Loucy (cell line): ENCODE results near the gene POFUT2.

Experiments
- H2AFZ ChIP-seq: fragments of 200-600 bp; sonication (generic); 2 replicates; pipeline ENCODE4 v1.6.0; 2016; ENCODE audit warnings: antibody characterized with exemption, mild to moderate bottlenecking, low read length, moderate library complexity
- H3F3A ChIP-seq: fragments of 200-600 bp; 2 replicates; pipeline ENCODE4 v1.6.0; 2016; ENCODE audit warnings: antibody characterized with exemption, low read depth, mild to moderate bottlenecking
- H3K27me3 ChIP-seq: fragments of 200-600 bp; sonication (generic); 2 replicates; pipeline ENCODE4 v1.6.1; 2014; ENCODE audit warnings: low read length, mild to moderate bottlenecking; ENCODE audit not compliant: insufficient read depth, poor library complexity, severe bottlenecking
- H3K36me3 ChIP-seq: fragments of 200-600 bp; sonication (generic); 2 replicates; pipeline ENCODE4 v1.6.1; 2016; ENCODE audit warnings: low read length; ENCODE audit not compliant: insufficient read depth
- H3K4me1 ChIP-seq: fragments of 200-600 bp; sonication (generic); 2 replicates; pipeline ENCODE4 v1.5.1; 2014; ENCODE audit warnings: low read length, mild to moderate bottlenecking; ENCODE audit not compliant: insufficient read depth, poor library complexity, severe bottlenecking
- H3K4me2 ChIP-seq: fragments of 200-600 bp; sonication (generic); 2 replicates; pipeline ENCODE4 v1.6.0; 2014; ENCODE audit warnings: antibody characterized with exemption, low read length, low read depth, mild to moderate bottlenecking; ENCODE audit not compliant: poor library complexity, severe bottlenecking
- H3K4me3 ChIP-seq: fragments of 200-600 bp; sonication (generic); 2 replicates; pipeline ENCODE4 v1.5.1; 2014; ENCODE audit warnings: low read length, mild to moderate bottlenecking, mixed read lengths; ENCODE audit not compliant: poor library complexity, severe bottlenecking
- H3K79me2 ChIP-seq: fragments of 200-600 bp; sonication (generic); 2 replicates; pipeline ENCODE4 v1.6.1; 2014; ENCODE audit warnings: low read length; ENCODE audit not compliant: insufficient read depth
- H3K9ac ChIP-seq: fragments of 200-600 bp; sonication (generic); 2 replicates; pipeline ENCODE4 v1.6.0; 2014; ENCODE audit warnings: mild to moderate bottlenecking, low read depth, low read length, moderate library complexity; ENCODE audit not compliant: poor library complexity, severe bottlenecking
- H3K9me2 ChIP-seq: fragments of 200-600 bp; sonication (generic); replicated peaks from 2 replicates; pipeline ENCODE4 v1.6.1; 2016; ENCODE audit warnings: low read depth, low read length, mixed read lengths
- H3K9me3 ChIP-seq: fragments of 200-600 bp; sonication (generic); 2 replicates; pipeline ENCODE4 v1.6.1; 2014; ENCODE audit warnings: mild to moderate bottlenecking, antibody characterized with exemption, low read length, low read depth; ENCODE audit not compliant: insufficient read depth
- H4K20me1 ChIP-seq: fragments of 200-600 bp; sonication (generic); 2 replicates; pipeline ENCODE4 v1.6.0; 2014; ENCODE audit warnings: antibody characterized with exemption, low read length, mild to moderate bottlenecking; ENCODE audit not compliant: insufficient read depth, poor library complexity, severe bottlenecking
- EZH2phosphoT487 ChIP-seq: fragments of 200-600 bp; IDR thresholded peaks from 2 replicates; pipeline ENCODE4 v1.6.1; 2018; ENCODE audit warnings: antibody characterized with exemption, mild to moderate bottlenecking, moderate library complexity, borderline replicate concordance
- TF ChIP-seq, protein P1 (sequence below): fragments of 200-600 bp; sonication (generic); conservative IDR thresholded peaks from 2 replicates; pipeline ENCODE4 v1.5.1; 2014; ENCODE audit warnings: mild to moderate bottlenecking, antibody characterized with exemption, low read length

POFUT2 gene

GRCh38 chr21:45286671-45287437 is 841 bp downstream of the POFUT2 start:
- Histone ChIP-seq H3K4me1 (peaks cover 5% of the 10 kb centered on the region), H4K20me1 (peaks cover 3% of the 10 kb centered on the region), H3K4me2 (peak overlapping the region; percentile 65), H3K36me3 (no peaks in the 10 kb centered on the region), H3K79me2 (peaks cover 11% of the 10 kb centered on the region; the same call in 1 of the 2 replicates), H3K9ac (peak overlapping the region; percentile 79), H3K27me3 (no peaks in the 10 kb centered on the region), H3K4me3 (peak overlapping the region; percentile 98), H3K9me3 (no peaks in the 10 kb centered on the region), H3K9me2 (no peaks in the 10 kb centered on the region), H3F3A (no peaks in the 10 kb centered on the region), H2AFZ (no peak overlapping the region)
- TF ChIP-seq EZH2phosphoT487, result no peak
- TF ChIP-seq, protein P1, sequence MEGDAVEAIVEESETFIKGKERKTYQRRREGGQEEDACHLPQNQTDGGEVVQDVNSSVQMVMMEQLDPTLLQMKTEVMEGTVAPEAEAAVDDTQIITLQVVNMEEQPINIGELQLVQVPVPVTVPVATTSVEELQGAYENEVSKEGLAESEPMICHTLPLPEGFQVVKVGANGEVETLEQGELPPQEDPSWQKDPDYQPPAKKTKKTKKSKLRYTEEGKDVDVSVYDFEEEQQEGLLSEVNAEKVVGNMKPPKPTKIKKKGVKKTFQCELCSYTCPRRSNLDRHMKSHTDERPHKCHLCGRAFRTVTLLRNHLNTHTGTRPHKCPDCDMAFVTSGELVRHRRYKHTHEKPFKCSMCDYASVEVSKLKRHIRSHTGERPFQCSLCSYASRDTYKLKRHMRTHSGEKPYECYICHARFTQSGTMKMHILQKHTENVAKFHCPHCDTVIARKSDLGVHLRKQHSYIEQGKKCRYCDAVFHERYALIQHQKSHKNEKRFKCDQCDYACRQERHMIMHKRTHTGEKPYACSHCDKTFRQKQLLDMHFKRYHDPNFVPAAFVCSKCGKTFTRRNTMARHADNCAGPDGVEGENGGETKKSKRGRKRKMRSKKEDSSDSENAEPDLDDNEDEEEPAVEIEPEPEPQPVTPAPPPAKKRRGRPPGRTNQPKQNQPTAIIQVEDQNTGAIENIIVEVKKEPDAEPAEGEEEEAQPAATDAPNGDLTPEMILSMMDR, result no peak

DNA sequence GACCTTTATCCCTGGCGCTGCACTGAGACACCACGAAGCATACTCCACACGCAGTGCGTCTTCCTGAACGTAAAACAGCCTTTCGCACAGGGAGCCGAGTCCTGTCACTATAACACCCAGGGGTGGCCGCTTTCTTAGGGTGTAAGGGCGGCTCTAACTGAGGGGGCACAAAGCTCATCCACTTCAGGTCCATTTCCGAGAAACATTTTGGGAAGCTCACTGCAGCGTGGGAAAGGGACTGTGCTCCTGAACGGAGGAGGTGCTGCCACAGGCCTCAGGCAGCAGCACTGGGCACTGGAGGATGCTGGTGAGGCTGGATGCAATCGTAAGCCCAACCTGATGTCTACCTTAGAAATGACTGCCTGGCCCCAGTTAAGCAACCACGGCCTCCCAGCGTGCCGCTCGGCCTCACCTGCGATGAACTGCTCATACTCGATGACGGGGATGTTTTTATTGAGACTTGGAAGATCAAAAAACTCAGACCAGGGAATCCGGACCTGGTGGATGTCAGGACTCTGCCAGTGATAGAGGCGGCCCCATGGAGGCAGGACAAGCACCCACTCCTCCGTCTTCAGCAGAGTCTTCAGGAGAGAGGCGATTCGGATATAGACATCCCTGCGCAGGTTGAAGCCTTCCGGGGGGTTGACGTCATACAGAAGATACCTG is 2.3 kb downstream of the POFUT2 start:
- Histone ChIP-seq H3K79me2 (peaks cover 11% of the 10 kb centered on the region; the same call in 1 of the 2 replicates), H3F3A (no peaks in the 10 kb centered on the region)

GRCh38 chr21:45284456-45284741 is 3.3 kb downstream of the POFUT2 start:
- Histone ChIP-seq H3K4me1 (peaks cover 5% of the 10 kb centered on the region), H3K79me2 (peaks cover 11% of the 10 kb centered on the region; the same call in 1 of the 2 replicates)

More for the DNA sequence above, 2.3 kb downstream of the POFUT2 start:
- Histone ChIP-seq H4K20me1 (peaks cover 3% of the 10 kb centered on the region), H2AFZ (no peak overlapping the region), H3K4me3 (no peak overlapping the region), H3K9me3 (no peaks in the 10 kb centered on the region), H3K4me1 (peaks cover 5% of the 10 kb centered on the region), H3K4me2 (no peak overlapping the region), H3K9me2 (no peaks in the 10 kb centered on the region), H3K9ac (no peak overlapping the region), H3K27me3 (no peaks in the 10 kb centered on the region), H3K36me3 (no peaks in the 10 kb centered on the region)
- no peak for TF ChIP-seq EZH2phosphoT487
- TF ChIP-seq, protein P1, result no peak

More at GRCh38 chr21:45284456-45284741, 3.3 kb downstream of the POFUT2 start:
- H3K9me3 ChIP-seq, result no peaks in the 10 kb centered on the region
- H3K4me2 ChIP-seq, result no peak overlapping the region
- H3K36me3 ChIP-seq, result no peaks in the 10 kb centered on the region
- H2AFZ ChIP-seq, result no peak overlapping the region
- H4K20me1 ChIP-seq, result peaks cover 3% of the 10 kb centered on the region
- no peak for TF ChIP-seq EZH2phosphoT487
- TF ChIP-seq, protein P1, result no peak
- no peak overlapping the region for H3K9ac ChIP-seq
- H3F3A ChIP-seq, result no peaks in the 10 kb centered on the region
- H3K9me2 ChIP-seq, result no peaks in the 10 kb centered on the region
- no peak overlapping the region for H3K4me3 ChIP-seq
- no peaks in the 10 kb centered on the region for H3K27me3 ChIP-seq
